PFSK-1 (cell line): ENCODE measurements around the gene MLST8.

Experiments
- FOXP2 ChIP-seq: optimal IDR thresholded peaks from 2 replicates; pipeline ENCODE3; 2011; ENCODE audit warnings: borderline replicate concordance, control low read depth, inconsistent platforms; ENCODE audit not compliant: insufficient read depth; ENCODE audit errors: extremely low read length, extremely low read depth
- POLR2AphosphoS5 ChIP-seq: IDR thresholded peaks from 2 replicates; pipeline ENCODE4 v1.6.1; 2012; ENCODE audit warnings: low read depth, mild to moderate bottlenecking, control low read depth, low read length, moderate library complexity
- REST ChIP-seq, 2 experiments: IDR thresholded peaks; 2 replicates each; pipeline versions ENCODE4 v1.6.1 to v1.8.0; 2011 to 2012; ENCODE audit warnings: low read depth in 2 of 2, low read length in 2 of 2, control low read depth in 1 of 2, inconsistent platforms in 1 of 2, mild to moderate bottlenecking in 1 of 2, moderate library complexity in 1 of 2; ENCODE audit not compliant: insufficient read depth in 1 of 2
- SIN3A ChIP-seq: IDR thresholded peaks from 2 replicates; pipeline ENCODE4 v1.6.1; 2012; ENCODE audit warnings: mild to moderate bottlenecking, low read length, moderate library complexity, borderline replicate concordance; ENCODE audit not compliant: insufficient read depth

GRCh38 chr16:2155977-2156848, 49.0 kb upstream of the MLST8 start:
- TF ChIP-seq POLR2AphosphoS5, result no peak
- no peak for TF ChIP-seq REST (IDR thresholded peaks at IDR 0.05; ENCODE audit: insufficient read depth in 1 of 2, low read depth in 2 of 2, low read length in 2 of 2)
- TF ChIP-seq SIN3A, result no peak
- TF ChIP-seq FOXP2, result no peak
